OCI-LY3 (cell line): Measurements from ENCODE around the gene USP35.
"Not testable (repeated sequence)": the region's sequence is repeated elsewhere in the genome, so short reads cannot be mapped to it uniquely, and the experiment has no call there.

Experiments
- H2AFZ ChIP-seq: fragments of 200-600, 300-600 bp; shearing (Covaris generic); 2 replicates; pipeline ENCODE4 v1.6.0; 2014; ENCODE audit warnings: antibody characterized with exemption, low read depth, low read length
- H3K27ac ChIP-seq: fragments of 200-600, 300-600 bp; sonication (generic); 2 replicates; pipeline ENCODE4 v1.5.1; 2014; ENCODE audit warnings: mild to moderate bottlenecking, low read length, moderate library complexity, mixed read lengths
- H3K27me3 ChIP-seq: fragments of 200-600, 300-600 bp; sonication (generic); 2 replicates; pipeline ENCODE4 v1.6.1; 2014; ENCODE audit warnings: low read depth, low read length, mixed read lengths
- H3K36me3 ChIP-seq: fragments of 200-600, 300-600 bp; sonication (generic); replicated peaks from 2 replicates; pipeline ENCODE3; 2014; ENCODE audit warnings: low read depth, low read length, mixed read lengths
- H3K4me1 ChIP-seq: fragments of 300-600, 200-600 bp; sonication (generic); 2 replicates; pipeline ENCODE4 v1.6.1; 2014; ENCODE audit warnings: low read length, mixed read lengths
- H3K4me2 ChIP-seq: fragments of 200-600, 300-600 bp; sonication (generic); 2 replicates; pipeline ENCODE4 v1.6.1; 2014; ENCODE audit warnings: low read length, mixed read lengths
- H3K4me3 ChIP-seq: fragments of 300-600, 200-600 bp; sonication (generic); 2 replicates; pipeline ENCODE4 v1.5.1; 2014; ENCODE audit warnings: antibody characterized with exemption, mild to moderate bottlenecking, low read length, moderate library complexity
- H3K79me2 ChIP-seq: fragments of 300-600, 200-600 bp; shearing (Covaris generic); 2 replicates; pipeline ENCODE4 v1.6.1; 2014; ENCODE audit warnings: mild to moderate bottlenecking, low read length, mixed read lengths
- H3K9ac ChIP-seq: fragments of 300-600, 200-600 bp; shearing (Covaris generic); 2 replicates; pipeline ENCODE4 v1.6.0; 2014; ENCODE audit warnings: mild to moderate bottlenecking, low read length, moderate library complexity
- H3K9me3 ChIP-seq: fragments of 200-600, 300-600 bp; shearing (Covaris generic); 2 replicates; pipeline ENCODE4 v1.6.1; 2014; ENCODE audit warnings: low read length, mixed read lengths; ENCODE audit not compliant: insufficient read depth
- H4K20me1 ChIP-seq: fragments of 200-600, 300-600 bp; sonication (generic); 2 replicates; pipeline ENCODE4 v1.6.1; 2016; ENCODE audit warnings: low read length, mixed read lengths; ENCODE audit not compliant: insufficient read depth
- CTCF ChIP-seq: fragments of 200-600, 300-600 bp; sonication (generic); IDR thresholded peaks from 2 replicates; pipeline ENCODE4 v1.5.1; 2014; ENCODE audit warnings: antibody characterized with exemption, low read length, low read depth
- EZH2phosphoT487 ChIP-seq: fragments of 200-600 bp; shearing (Covaris generic); IDR thresholded peaks from 2 replicates; pipeline ENCODE4 v1.6.1; 2018; ENCODE audit warnings: antibody characterized with exemption, mixed run types, low read depth

Gene USP35

GRCh38 chr11:78220218-78221157 is 31.8 kb downstream of the USP35 start:
- no peak for TF ChIP-seq EZH2phosphoT487
- no peak for TF ChIP-seq CTCF
- Histone ChIP-seq H3K4me1 (peaks cover 22% of the 10 kb centered on the region), H3K27me3 (no peaks in the 10 kb centered on the region), H3K4me3 (no peak overlapping the region), H4K20me1 (no peaks in the 10 kb centered on the region), H3K36me3 (peaks cover 8% of the 10 kb centered on the region), H2AFZ (no peak overlapping the region), H3K9ac (no peak overlapping the region), H3K27ac (no peak overlapping the region), H3K9me3 (no peaks in the 10 kb centered on the region), H3K4me2 (no peak overlapping the region), H3K79me2 (no peaks in the 10 kb centered on the region)

GRCh38 chr11:78221396-78222315 is 32.9 kb downstream of the USP35 start:
- H3K27ac ChIP-seq, result no peak overlapping the region
- H3K9ac ChIP-seq, result no peak overlapping the region
- H4K20me1 ChIP-seq, result no peaks in the 10 kb centered on the region
- no peak for TF ChIP-seq CTCF
- TF ChIP-seq EZH2phosphoT487, result no peak
- H3K4me1 ChIP-seq, result peaks cover 22% of the 10 kb centered on the region
- no peak overlapping the region for H3K4me2 ChIP-seq
- H3K27me3 ChIP-seq, result no peaks in the 10 kb centered on the region
- H2AFZ ChIP-seq, result no peak overlapping the region
- H3K9me3 ChIP-seq, result no peaks in the 10 kb centered on the region
- H3K4me3 ChIP-seq, result no peak overlapping the region
- H3K36me3 ChIP-seq, result peaks cover 8% of the 10 kb centered on the region
- no peaks in the 10 kb centered on the region for H3K79me2 ChIP-seq

GRCh38 chr11:78222726-78223125 is 34.0 kb downstream of the USP35 start:
- not testable (repeated sequence) for H3K9me3 ChIP-seq, H3K27me3 ChIP-seq, H3K79me2 ChIP-seq, H4K20me1 ChIP-seq, H3K36me3 ChIP-seq, H2AFZ ChIP-seq, H3K9ac ChIP-seq
- Histone ChIP-seq H3K27ac (peak overlapping the region; percentile 8; the same call in 1 of the 2 replicates), H3K4me2 (peak overlapping the region; percentile 79), H3K4me1 (peaks cover 32% of the 10 kb centered on the region), H3K4me3 (peak overlapping the region; percentile 57; the same call in 1 of the 2 replicates)

GRCh38 chr11:78223320-78223954 is 34.7 kb downstream of the USP35 start:
- H3K27me3 ChIP-seq, result no peaks in the 10 kb centered on the region
- H3K9ac ChIP-seq, result peak overlapping the region; percentile 13; the same call in 1 of the 2 replicates
- H2AFZ ChIP-seq, result peak overlapping the region; percentile 24; the same call in 1 of the 2 replicates
- H3K4me3 ChIP-seq, result peak overlapping the region; percentile 57
- H3K9me3 ChIP-seq, result no peaks in the 10 kb centered on the region
- H4K20me1 ChIP-seq, result no peaks in the 10 kb centered on the region
- H3K4me1 ChIP-seq, result peaks cover 39% of the 10 kb centered on the region
- TF ChIP-seq CTCF (no peak), EZH2phosphoT487 (no peak)
- peak overlapping the region; percentile 79 for H3K4me2 ChIP-seq
- peaks cover 8% of the 10 kb centered on the region for H3K36me3 ChIP-seq
- no peaks in the 10 kb centered on the region for H3K79me2 ChIP-seq
- H3K27ac ChIP-seq, result peak overlapping the region; percentile 46
